ENCODE results near the gene MB21D2. TPM values are rescaled to one million over a fixed set of nuclear protein-coding genes. Genes with fewer than 3 reads are reported as not detected.

The MB21D2 gene
- total and polyA plus RNA-seq, 7 donors: 1.2 to 7.8 (median 5.8) TPM

DNA sequence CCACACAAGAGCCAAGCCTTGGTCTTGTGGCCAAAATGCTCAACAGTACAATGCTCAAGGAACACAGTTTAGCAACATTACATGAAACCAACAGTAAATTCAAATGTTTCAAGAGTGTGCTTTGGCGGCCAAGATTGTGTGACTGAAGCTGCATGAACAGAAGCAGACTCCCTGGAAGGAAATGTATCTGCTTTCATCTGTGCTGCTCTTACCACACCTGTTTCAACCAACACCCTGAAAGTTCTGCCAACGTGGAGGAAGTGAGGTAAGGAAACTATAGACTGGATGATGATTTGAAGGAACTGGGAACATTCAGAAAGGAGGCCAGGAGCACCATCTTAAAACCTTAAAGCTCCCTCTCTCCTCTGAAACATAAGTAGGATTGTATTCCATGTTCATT, 55.7 kb downstream of the MB21D2 start:
- intact Hi-C loops (cut with DNase I): no loop called here
- 62 to 76% methylated on average over 2 of the region's 2 CpGs for WGBS, 2 donors
- no peaks in the 10 kb centered on the region for H3K36me3 ChIP-seq
- H3K27me3 ChIP-seq: no peaks in the 10 kb centered on the region
- no peaks in the 10 kb centered on the region for H3K9me3 ChIP-seq
- TF ChIP-seq, protein P1, sequence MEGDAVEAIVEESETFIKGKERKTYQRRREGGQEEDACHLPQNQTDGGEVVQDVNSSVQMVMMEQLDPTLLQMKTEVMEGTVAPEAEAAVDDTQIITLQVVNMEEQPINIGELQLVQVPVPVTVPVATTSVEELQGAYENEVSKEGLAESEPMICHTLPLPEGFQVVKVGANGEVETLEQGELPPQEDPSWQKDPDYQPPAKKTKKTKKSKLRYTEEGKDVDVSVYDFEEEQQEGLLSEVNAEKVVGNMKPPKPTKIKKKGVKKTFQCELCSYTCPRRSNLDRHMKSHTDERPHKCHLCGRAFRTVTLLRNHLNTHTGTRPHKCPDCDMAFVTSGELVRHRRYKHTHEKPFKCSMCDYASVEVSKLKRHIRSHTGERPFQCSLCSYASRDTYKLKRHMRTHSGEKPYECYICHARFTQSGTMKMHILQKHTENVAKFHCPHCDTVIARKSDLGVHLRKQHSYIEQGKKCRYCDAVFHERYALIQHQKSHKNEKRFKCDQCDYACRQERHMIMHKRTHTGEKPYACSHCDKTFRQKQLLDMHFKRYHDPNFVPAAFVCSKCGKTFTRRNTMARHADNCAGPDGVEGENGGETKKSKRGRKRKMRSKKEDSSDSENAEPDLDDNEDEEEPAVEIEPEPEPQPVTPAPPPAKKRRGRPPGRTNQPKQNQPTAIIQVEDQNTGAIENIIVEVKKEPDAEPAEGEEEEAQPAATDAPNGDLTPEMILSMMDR (IDR thresholded peaks at IDR 0.05): no peak
- TF ChIP-seq POLR2A (IDR thresholded peaks at IDR 0.05): no peak
- TF ChIP-seq POLR2AphosphoS5 (IDR thresholded peaks at IDR 0.05): no peak
- TF ChIP-seq EP300 (IDR thresholded peaks at IDR 0.05): no peak
- H3K4me1 ChIP-seq: peaks cover 0 to 16% (median 10%) of the 10 kb centered on the region in 4 donors
- H3K27ac ChIP-seq: no peak overlapping the region
- no peak for DNase-seq
- H3K4me3 ChIP-seq: no peak overlapping the region

DNA sequence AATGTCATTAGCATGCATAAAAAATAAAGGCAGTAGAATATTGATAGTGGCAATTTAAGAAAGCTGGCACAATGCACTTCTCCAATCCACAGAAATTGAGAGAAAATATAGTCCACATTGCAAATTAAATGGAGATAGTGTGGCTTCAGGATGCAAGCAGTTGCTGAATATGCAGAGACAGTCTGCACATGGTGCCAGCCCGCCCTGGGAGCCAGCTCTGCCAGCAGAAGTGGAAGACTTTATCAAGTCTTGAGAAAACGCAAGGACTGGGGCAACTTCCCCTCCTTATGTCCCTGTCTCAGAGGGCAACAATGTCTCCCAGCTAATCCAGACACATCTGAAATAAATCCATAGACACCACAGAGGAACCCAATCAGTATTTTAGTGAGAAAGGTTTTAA, 57.2 kb downstream of the MB21D2 start:
- Histone ChIP-seq H3K4me1 (peaks cover 0 to 16% (median 8%) of the 10 kb centered on the region in 4 donors), H3K27me3 (no peaks in the 10 kb centered on the region), H3K4me3 (no peak overlapping the region), H3K27ac (no peak overlapping the region), H3K9me3 (no peaks in the 10 kb centered on the region), H3K36me3 (no peaks in the 10 kb centered on the region)
- WGBS, 2 donors: 87 to 96% methylated on average over 2 of the region's 2 CpGs
- no peak for DNase-seq
- intact Hi-C loops (cut with DNase I): no loop called here
- TF ChIP-seq POLR2AphosphoS5 (IDR thresholded peaks at IDR 0.05) (no peak), EP300 (IDR thresholded peaks at IDR 0.05) (no peak), POLR2A (IDR thresholded peaks at IDR 0.05) (no peak)
- TF ChIP-seq, protein P1 (IDR thresholded peaks at IDR 0.05): no peak

DNA sequence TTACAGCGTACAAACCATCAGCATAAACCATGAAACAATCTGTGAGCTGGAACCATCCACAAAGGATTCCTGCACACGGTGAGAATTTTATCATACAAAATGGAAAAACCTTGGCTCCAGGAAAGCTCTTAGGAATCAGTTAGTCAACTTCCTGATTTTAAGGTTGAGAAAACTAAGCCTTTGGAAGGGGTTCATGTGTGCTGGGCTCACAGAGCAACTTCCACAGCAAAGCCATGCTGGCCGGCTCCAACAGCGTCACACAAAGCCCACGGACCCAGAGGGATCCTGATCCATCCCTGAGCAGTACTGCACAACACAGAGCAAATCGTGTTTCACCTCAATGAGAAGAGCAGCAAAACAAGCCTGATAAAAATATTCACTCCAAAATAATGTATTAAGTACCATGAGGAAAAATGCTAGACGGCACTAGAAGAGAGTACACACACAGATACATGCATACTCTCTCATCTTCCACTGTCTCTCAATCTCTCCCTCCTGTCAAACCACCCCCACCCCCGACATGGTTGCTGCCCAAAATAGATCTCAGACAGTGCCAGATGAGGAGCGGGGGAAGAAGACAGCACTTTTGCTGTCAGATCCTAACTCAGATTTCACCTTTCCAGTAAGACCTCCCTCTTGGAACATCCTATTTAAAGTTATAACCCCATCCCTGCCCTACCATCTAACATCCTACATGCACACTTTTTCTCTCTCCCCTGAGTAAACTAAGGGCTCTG, 58.6 kb downstream of the MB21D2 start:
- TF ChIP-seq, protein P1 (IDR thresholded peaks at IDR 0.05): no peak
- TF ChIP-seq POLR2AphosphoS5 (IDR thresholded peaks at IDR 0.05): no peak
- intact Hi-C loops (cut with DNase I): no loop called here
- H3K9me3 ChIP-seq: no peaks in the 10 kb centered on the region
- peaks cover 0 to 16% (median 8%) of the 10 kb centered on the region in 4 donors for H3K4me1 ChIP-seq
- no peak for DNase-seq
- no peaks in the 10 kb centered on the region for H3K27me3 ChIP-seq
- WGBS, 2 donors: 80 to 88% methylated on average over 9 of the region's 9 CpGs
- no peak overlapping the region for H3K4me3 ChIP-seq
- H3K27ac ChIP-seq: no peak overlapping the region
- H3K36me3 ChIP-seq: no peaks in the 10 kb centered on the region

DNA sequence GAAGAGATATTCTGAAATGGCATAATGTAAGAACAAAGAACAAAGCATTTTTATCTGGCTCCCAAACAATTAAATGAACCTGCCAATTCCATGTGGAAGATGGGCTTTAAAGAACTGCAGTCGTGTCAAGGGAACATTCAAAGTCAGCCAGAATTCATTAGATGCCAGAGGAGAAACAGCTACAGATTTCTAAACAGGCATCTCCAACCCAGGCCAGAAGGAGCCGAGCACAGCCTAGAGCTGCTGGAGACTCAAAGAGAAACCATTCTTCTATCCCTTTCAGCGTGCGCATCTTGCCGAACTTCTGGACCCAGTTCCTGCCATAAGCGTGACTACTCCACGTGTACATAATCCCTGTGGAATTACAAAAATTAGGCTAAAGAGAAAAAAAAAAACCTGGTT, 60.4 kb downstream of the MB21D2 start:
- TF ChIP-seq POLR2AphosphoS5 (IDR thresholded peaks at IDR 0.05): no peak
- TF ChIP-seq, protein P1 (IDR thresholded peaks at IDR 0.05): no peak
- TF ChIP-seq EP300 (IDR thresholded peaks at IDR 0.05): no peak
- no peak for TF ChIP-seq POLR2A (IDR thresholded peaks at IDR 0.05)
- H3K36me3 ChIP-seq: no peaks in the 10 kb centered on the region
- no peak for DNase-seq
- H3K9me3 ChIP-seq: no peaks in the 10 kb centered on the region
- WGBS, 2 donors: 90 to 92% methylated on average over 7 of the region's 7 CpGs
- no peak overlapping the region for H3K27ac ChIP-seq
- H3K4me3 ChIP-seq: no peak overlapping the region
- intact Hi-C loops (cut with DNase I): no loop called here
- no peaks in the 10 kb centered on the region for H3K27me3 ChIP-seq
- H3K4me1 ChIP-seq: peaks cover 0 to 15% (median 12%) of the 10 kb centered on the region in 4 donors

DNA sequence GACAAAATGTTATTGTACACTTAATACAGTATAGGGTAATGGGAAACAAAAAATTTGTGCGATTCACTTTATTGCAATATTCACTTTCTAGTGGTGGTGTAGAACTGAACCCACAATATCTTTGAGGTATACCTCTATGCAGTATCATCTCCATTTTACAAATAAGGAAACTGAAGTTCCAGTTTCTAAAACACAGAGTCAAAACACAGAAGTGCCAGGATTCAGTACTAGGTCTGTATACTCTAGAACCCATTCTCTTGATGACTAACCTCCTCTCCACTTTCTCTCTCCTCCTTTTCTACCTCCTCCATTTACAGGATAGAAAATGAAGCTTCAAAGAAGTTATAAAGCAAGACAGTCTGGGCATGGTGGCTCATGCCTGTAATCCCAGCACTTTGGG, 62.2 kb downstream of the MB21D2 start:
- Histone ChIP-seq H3K27me3 (no peaks in the 10 kb centered on the region), H3K4me3 (no peak overlapping the region), H3K36me3 (no peaks in the 10 kb centered on the region), H3K4me1 (peaks cover 0 to 24% (median 21%) of the 10 kb centered on the region in 4 donors), H3K9me3 (no peaks in the 10 kb centered on the region), H3K27ac (no peak overlapping the region)
- no peak for TF ChIP-seq POLR2A (IDR thresholded peaks at IDR 0.05)
- no peak for TF ChIP-seq POLR2AphosphoS5 (IDR thresholded peaks at IDR 0.05)
- no peak for TF ChIP-seq EP300 (IDR thresholded peaks at IDR 0.05)
- TF ChIP-seq, protein P1 (IDR thresholded peaks at IDR 0.05): no peak
- intact Hi-C loops (cut with DNase I): no loop called here
- WGBS, 2 donors: 95% methylated on average over 1 of the region's 1 CpG
- no peak for DNase-seq
